HG03060 (cell line): Measurements from ENCODE around the gene GALNT6.
"Not testable (repeated sequence)": the region's sequence is repeated elsewhere in the genome, so short reads cannot be mapped to it uniquely, and the experiment has no call there.

Experiments
- ATAC-seq: cut with Tn5 transposase; IDR thresholded peaks from one replicate; pipeline ENCODE4 v1.9.1; 2021; ENCODE audit warnings: low read depth, moderate number of reproducible peaks; ENCODE audit not compliant: unreplicated experiment

The GALNT6 gene

DNA sequence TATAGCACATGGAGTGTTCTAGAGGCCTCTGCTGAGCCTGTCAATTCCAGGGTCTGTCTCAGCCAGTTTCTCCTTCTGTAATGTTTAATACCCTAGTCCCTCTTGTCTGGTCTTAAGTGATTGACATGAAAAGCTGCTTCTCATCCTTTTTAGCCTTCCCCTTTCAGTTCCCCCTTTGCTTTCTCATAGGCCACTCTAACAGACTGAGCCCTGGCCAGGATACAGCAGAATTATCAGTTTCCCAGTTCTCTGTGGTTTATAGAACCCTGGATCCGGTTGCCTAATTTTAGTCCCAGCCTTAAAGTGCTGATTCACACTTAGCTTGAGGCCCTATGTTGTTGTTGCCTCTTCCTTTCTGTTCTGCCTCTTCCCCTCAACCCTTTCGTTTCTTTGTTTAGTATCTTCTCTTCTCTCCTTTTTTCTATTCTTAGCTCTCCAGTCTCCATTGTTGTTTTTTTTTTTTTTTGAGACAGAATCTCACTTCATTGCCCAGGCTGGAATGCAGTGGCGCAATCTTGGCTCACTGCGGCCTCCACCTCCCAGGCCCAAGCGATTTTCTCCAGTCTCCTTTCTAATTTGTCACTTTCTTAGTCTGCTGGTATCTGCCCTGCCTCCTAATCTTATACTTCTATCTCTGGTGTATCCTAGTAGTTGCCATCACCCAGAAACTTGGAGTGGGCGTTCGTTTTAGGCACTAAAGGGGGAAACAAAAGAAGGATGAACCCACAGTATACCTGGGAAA is 64.3 kb downstream of the GALNT6 start:
- ATAC-seq: no peak

- ATAC-seq: no peak
These were observed 66.3 kb downstream of the GALNT6 start for GRCh38 chr12:51324953-51325352.

DNA sequence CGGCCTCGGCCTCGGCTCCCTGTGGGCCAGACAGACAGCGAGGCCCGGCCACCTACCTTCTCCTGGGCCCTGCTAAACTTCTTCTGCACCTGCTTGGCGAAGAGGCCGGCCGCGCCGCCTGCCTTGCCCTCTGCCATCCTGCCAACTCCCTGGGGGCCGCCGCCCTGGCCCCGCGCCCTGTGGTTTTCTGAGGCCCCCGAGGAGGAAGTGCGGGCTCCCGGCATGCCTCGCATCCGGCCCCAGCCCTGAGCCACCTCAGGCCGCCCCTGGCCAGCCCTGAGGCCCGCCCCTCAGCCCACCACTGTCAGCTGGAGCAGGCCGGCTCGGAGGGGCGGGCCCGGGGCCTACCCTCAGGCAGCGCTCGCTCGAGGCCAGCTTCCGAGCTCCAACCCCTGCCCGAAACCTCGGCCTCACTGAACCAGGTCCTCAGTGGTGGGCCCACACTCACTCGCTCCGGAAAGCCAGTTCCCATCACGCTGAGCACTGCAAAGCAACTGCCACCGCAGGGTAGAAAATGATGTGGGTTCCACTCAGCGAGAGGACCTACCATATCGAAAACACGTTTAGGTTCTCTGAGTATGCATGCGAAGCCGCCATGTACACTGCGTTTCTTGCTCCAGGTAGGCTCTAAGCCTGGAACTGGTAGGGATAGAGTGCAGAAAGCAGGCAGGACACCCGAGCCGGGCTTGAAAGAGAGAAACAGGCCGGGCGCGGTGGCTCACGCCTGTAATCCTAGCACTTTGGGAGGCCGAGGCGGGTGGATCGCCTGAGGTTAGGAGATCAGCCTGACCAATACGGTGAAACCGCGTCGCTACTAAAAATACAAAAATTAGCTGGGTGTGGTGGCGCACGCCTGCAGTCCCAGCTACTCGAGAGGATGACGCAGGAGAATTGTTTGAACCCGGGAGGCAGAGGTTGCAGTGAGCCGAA is 67.0 kb downstream of the GALNT6 start, which contains the start of gene BIN2:
TSS of gene BIN2 (minus strand) at position 209 of the 930 bp plus-strand sequence. CDS start at position 137, 72 bp downstream.
- no peak for ATAC-seq

GRCh38 chr12:51323317-51323960 is 67.8 kb downstream of the GALNT6 start:
- ATAC-seq: no peak

DNA sequence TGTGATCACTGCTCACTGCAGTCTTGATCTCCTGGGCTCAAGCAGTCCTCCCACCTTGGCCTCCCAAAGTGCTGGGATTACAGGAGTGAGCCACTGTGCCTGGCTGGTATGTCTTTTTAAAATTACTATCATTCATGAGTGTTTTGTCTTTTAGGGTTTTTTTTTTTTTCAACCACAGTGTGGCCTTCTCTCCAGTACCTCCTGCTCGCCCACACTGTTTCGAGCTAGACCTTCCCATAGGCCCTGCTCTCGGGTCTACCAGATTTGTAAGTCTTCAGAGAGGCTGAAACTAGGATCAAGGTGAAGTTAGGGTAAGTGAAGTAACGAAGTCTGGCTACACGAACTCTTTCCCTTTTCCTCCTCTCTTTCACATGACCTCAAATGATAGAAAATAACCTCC is 68.8 kb downstream of the GALNT6 start:
- ATAC-seq: no peak

DNA sequence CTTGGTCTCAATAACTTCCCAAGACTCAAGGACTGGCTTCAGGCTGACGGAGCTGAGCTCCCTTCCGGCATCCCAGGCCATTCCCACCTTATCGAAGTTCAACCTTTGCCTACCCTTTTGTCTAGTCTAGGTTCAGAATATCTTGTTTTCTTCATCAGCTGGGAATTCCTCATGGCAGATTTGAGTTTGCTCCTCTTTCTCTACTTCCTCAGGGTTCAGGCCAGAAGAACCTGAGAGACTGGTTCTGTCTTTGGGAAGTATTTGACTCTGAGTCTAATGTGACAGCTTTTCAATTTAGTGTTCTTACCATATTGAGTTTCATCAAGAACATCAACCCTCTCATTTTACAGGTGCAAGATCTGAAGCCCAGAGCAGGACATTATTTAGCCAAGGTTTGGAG is 69.3 kb downstream of the GALNT6 start:
- ATAC-seq: no peak

DNA sequence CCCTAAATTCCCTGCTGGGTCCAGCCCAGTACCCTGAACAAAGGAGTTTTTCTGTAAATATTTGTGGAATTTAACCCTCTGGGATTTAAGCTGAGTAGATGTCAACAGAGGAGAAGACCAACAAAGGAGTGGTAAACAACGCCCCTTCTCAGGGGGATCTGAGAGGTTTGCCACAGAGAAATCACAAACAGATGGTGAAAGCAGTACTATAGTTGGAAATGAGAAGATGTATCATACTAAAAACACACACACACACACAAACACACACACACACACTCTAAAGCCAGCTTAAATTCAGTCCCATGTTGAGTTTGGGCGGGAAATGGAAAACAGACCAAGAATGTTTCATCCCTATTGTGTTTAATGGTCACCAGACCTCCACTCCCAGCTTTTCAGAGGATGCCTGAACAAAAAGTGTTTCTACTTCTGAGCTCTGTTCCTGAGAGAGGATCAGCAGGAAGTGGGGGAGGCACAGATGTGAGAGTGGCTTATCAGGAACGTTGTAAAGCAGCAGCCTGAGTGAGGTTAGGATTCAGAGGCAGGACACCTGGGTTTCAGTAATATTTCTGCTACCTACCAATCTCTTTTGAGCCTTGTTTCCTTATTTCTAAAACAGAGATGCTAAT is 70.4 kb downstream of the GALNT6 start:
- ATAC-seq: no peak

DNA sequence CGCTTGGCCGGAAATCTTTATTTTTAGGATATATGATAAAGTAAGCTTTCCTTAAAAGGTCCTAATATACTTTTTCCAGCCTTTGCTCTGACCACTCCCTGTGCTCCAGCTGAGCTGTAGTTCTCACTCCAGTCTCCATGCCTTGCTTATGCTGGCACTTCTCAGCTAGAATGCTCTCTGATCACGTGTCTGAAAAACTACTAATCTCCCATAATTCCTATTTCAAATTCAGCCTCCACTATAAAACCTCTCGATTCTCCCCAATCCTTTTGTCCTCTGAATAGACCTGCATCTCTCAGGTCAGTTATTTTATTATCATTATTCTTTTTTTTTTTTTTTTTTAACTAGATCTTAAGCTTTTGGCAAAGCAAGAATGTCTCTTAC is 70.9 kb downstream of the GALNT6 start:
- no peak for ATAC-seq

DNA sequence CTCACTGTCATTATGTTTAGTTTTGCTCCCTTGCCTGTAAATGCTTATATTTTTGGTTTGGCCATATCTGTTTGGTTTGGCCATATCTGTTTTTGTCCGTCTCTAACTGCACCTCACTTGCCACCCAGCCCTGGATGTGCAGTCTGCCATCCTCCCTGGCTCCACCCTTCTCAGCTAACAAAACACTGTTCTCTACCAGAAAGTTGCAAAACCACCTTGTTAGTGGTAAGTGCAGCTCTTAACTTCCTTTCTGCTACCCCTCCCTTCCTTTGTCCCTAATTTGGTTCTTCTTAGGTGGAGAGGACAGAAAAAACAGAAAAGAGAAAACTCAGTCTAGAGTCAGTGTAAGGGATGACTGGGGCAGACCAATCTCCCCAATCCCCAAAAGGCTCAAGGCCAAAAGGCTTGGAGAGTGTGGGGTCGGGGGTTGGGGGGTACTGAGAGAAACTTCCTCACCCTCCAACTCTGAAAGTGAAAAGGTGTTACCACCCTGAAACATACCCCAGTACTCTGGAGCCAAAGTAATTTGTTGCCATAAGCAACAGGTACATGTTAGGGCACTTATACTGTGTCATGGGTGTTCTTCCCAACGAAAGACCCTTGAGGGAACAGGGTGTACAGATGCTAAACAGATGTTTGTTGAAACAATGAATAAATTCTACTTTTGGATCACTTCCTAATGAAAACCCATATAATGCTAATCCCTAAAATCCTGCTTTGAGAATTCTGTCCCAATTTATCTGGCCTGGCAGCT is 72.2 kb downstream of the GALNT6 start:
- no peak for ATAC-seq

DNA sequence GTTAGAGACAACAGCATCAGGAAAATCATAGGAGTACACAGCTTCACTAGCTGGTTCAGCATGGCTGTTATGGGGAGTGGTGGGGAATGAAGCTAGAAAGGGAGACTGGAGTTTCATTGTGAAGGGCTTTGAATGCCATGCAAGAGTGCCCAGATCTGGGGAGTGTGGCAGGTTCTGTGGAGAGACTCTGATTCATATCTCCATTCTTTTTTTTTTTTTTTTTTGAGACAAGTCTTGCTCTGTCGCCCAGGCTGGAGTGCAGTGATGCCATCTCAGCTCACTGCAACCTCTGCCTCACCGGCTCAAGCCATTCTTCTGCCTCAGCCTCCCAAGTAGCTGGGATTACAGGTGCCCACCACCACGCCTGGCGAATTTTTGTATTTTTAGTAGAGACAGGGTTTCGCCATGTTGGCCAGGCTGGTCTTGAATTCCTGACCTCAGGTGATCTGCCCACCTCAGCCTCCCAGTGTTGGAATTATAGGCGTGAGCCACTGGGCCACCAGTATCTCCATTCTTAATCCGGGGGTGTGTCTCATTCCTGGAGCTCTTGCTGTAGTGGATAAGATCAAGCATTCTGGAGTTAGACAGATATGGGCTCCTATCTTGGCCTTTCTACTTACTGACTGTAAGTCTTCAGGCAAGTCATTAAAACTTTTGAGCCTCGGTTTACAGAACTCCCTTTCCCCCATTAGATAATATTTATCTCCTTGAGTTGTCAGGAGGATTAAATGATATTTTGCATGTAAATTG is 73.0 kb downstream of the GALNT6 start:
- not testable (repeated sequence) for ATAC-seq

DNA sequence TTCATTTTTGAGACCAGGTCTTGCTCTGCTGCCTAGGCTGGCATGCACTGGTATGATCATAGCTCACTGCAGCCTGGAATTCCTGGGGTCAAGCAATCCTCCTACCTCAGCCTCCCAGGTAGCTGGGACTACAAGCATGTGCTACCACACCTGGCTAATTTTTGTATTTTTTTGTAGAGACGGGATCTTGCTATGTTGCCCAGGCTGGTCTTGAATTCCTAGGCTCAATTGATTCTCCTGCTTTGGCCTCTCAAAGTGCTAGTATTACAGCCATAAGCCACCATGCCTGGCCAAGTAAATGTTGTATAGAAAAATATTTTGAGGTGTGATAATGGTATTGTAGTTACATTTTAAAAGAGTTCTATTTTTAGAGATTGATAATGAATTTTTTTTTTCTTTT is 79.8 kb downstream of the GALNT6 start:
- ATAC-seq: no peak

DNA sequence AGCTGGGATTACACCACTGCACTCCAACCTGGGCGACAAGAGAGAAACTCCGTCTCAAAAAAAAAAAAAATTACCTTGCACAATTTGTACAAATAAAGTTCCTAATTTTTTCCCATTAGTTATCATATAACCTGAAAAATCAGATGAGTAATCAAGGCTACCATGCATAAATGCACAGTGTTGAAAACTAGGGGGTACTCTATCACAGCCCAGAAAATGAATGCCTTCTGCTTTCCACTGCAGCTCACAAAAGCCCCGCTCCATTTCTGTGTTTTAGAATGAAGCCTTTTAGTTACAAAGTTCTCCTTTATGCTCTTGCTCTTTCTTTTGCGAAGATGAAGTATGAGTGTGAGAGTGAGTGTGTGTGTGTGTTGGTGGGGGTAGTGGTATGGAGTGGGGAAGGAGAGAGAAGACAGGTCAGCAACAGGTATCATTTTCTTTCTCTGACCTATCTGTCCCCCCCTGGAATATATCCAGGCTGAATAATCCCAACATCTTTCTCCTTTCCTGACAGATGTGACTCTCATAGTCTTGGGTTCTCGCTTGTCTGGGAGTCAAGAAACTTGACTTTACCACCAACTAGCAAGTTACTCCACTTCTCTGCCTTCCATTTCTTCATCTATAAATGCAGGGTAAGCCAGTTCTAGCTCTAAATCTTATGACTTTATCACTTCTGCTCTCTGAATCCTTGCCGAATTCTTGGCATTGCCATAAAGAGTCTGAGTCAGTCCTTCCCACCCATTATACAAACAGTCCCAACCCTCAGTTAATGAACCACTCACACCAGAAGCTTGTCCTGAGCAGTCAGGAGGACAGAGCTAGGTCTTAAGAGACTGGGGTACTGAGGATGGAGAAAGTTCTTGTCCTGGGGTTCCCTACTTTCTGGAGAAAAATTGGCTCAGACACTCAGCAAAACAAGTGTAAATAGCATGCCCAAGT is 83.3 kb downstream of the GALNT6 start:
- ATAC-seq: no peak

DNA sequence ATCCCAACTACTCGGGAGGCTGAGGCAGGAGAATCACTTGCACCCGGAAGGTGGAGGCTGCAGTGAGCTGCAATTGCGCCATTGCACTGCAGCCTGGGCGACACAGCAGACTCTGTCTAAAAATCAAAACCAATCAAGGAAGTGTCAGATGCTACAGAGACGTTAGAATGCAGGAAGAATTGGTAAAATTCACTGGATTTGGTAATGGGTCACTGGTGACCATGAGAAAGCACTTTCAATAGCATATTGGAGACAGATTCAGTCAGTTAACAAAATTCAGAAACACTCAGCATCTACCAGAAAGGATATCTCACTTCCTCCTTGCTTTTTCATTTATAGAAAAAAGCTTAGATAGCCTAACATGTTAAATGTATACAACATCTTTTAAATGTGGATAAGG is 84.7 kb downstream of the GALNT6 start:
- no peak for ATAC-seq
